Hepatic stellate cell (primary cell): ENCODE data around the gene SLC27A3.

Experiments
- DNase-seq: peaks from one replicate; pipeline ENCODE4 v3.0.0; 2011; ENCODE audit warnings: low spot score

SLC27A3 gene

GRCh38 chr1:153799566-153800465 is 24.6 kb downstream of the SLC27A3 start:
- no peak for DNase-seq

GRCh38 chr1:153800516-153800915 is 25.3 kb downstream of the SLC27A3 start:
- no peak for DNase-seq

- DNase-seq = no peak
Observed at GRCh38 chr1:153801028-153801625, 25.9 kb downstream of the SLC27A3 start.

GRCh38 chr1:153801786-153802697 is 26.8 kb downstream of the SLC27A3 start:
- no peak for DNase-seq

- DNase-seq = no peak
Observed at GRCh38 chr1:153803470-153804056, 28.4 kb downstream of the SLC27A3 start.

- no peak for DNase-seq
Observed at GRCh38 chr1:153804112-153804511, 28.9 kb downstream of the SLC27A3 start.

- DNase-seq = peak; percentile 89
Observed at GRCh38 chr1:153805042-153805745, 30.0 kb downstream of the SLC27A3 start.

- no peak for DNase-seq
Observed at GRCh38 chr1:153805886-153806719, 30.9 kb downstream of the SLC27A3 start.

GRCh38 chr1:153816283-153816889 is 41.2 kb downstream of the SLC27A3 start:
- no peak for DNase-seq

- no peak for DNase-seq
Observed at GRCh38 chr1:153818876-153819275, 43.7 kb downstream of the SLC27A3 start.

GRCh38 chr1:153827168-153827964 is 52.2 kb downstream of the SLC27A3 start:
- DNase-seq = no peak
